Erythroblast (primary cell): ENCODE results near the gene NRGN.

Experiments used
- GATA1 ChIP-seq: IDR thresholded peaks from 2 replicates; pipeline ENCODE4 v1.6.1; 2011; ENCODE audit warnings: low read depth, mild to moderate bottlenecking, control low read depth, low read length, moderate library complexity
- POLR2A ChIP-seq: IDR thresholded peaks from 2 replicates; pipeline ENCODE4 v1.6.1; 2011; ENCODE audit warnings: mild to moderate bottlenecking, low read length

GRCh38 chr11:124776865-124777645 lies 37.3 kb downstream of the NRGN start:
- TF ChIP-seq POLR2A = no peak
- no peak for TF ChIP-seq GATA1
